Stimulated activated naive CD8-positive, alpha-beta T cell treated with anti-CD3 and anti-CD28 coated beads, Interleukin-15, amount 100 ng/mL, for 72 hours (primary cell): ENCODE data around the gene ITFG1.

Source experiments
- ATAC-seq: fragments of 150-1000 bp; cut with Tn5 transposase; 2 replicates; pipeline ENCODE4 v1.10.0; 2021; ENCODE audit warnings: mild to moderate bottlenecking, moderate library complexity
- DNase-seq, 2 donors: peaks; one replicate each; pipeline ENCODE4 v3.0.0; 2021 to 2022
- H3K27ac Mint-ChIP-seq, 2 donors: one replicate each; pipeline ENCODE4 v1.8.0; 2022; ENCODE audit warnings: mild to moderate bottlenecking in 2 of 2, mixed read lengths in 2 of 2, moderate library complexity in 2 of 2
- H3K27me3 Mint-ChIP-seq: one replicate; pipeline ENCODE4 v1.8.0; 2022; ENCODE audit warnings: mixed read lengths
- H3K4me1 Mint-ChIP-seq: one replicate; pipeline ENCODE4 v1.8.0; 2022; ENCODE audit warnings: mild to moderate bottlenecking, mixed read lengths
- H3K4me3 Mint-ChIP-seq, 2 donors: one replicate each; pipeline ENCODE4 v1.8.0; 2022; ENCODE audit warnings: mild to moderate bottlenecking in 2 of 2, mixed read lengths in 2 of 2, moderate library complexity in 1 of 2
- H3K9me3 Mint-ChIP-seq, 2 donors: one replicate each; pipeline ENCODE4 v1.8.0; 2022; ENCODE audit warnings: mixed read lengths in 2 of 2

ITFG1 gene

GRCh38 chr16:47284999-47285398 is 175.9 kb downstream of the ITFG1 start:
- Mint-ChIP-seq H3K4me3 (no peak overlapping the region), H3K4me1 (no peaks in the 10 kb centered on the region), H3K9me3 (peaks cover 12 to 18% of the 10 kb centered on the region in 2 donors), H3K27ac (no peak overlapping the region), H3K27me3 (no peaks in the 10 kb centered on the region)
- DNase-seq (no peak), ATAC-seq (no peak)

DNA sequence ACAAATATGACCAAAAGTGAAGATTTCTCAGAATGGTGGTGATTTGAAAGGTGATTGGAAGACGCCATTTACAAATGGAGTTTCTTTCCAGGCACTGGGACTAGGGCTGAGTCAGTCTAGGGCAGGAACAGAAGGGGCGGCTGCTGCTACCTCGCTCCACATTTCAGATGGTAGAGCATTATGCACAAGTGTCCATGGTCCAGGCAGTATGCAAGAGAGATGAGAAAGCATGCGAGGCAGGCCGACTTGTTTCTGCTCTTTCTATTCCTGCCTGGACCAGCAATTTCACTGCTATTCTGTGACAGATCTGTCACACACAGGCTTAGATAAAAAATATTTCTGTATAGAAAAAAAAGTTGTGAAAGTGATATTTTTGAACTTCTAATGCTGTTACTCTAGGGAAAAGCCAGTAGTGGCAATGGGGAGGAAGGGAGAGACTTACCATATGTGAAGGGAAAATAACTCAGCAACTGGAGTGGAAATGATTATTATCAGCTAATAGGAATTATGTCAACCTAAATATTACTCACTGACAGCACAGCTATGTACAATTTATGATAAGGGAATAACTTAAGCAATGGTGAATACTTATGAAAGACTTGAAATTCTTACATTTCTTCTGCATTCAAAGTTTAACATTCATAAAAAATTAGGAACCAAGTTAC is 182.4 kb downstream of the ITFG1 start:
- ATAC-seq (no peak), DNase-seq (no peak)
- no peaks in the 10 kb centered on the region for H3K4me1 Mint-ChIP-seq
- H3K4me3 Mint-ChIP-seq: no peak overlapping the region
- no peak overlapping the region for H3K27ac Mint-ChIP-seq
- peaks cover 0 to 9% of the 10 kb centered on the region in 2 donors for H3K9me3 Mint-ChIP-seq
- H3K27me3 Mint-ChIP-seq: no peaks in the 10 kb centered on the region

DNA sequence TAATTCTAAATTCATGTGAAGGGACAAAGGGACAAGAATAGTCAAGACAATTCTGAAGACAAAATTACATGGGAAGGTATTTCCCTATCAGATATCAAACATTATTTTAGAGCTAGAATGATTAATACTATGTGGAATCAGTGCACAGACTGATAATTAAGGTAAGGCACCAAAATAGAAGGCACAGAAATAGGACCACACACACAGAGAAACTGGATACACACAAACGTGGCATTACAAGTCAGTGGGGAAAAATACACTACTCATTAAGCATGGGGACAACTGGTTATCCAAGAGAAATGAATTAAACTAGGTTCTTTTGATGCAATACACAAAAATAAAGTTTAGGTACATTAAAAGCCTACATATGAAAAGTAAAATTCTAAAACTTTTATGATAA is 184.3 kb downstream of the ITFG1 start:
- Mint-ChIP-seq H3K27ac (no peak overlapping the region), H3K4me3 (no peak overlapping the region)
- ATAC-seq: no peak

GRCh38 chr16:47262938-47263337 is 197.9 kb downstream of the ITFG1 start:
- ATAC-seq (no peak), DNase-seq (no peak)
- Mint-ChIP-seq H3K4me1 (peaks cover 7% of the 10 kb centered on the region), H3K4me3 (no peak overlapping the region), H3K27ac (no peak overlapping the region), H3K9me3 (no peaks in the 10 kb centered on the region), H3K27me3 (no peaks in the 10 kb centered on the region)

More for the DNA sequence above, 184.3 kb downstream of the ITFG1 start:
- no peaks in the 10 kb centered on the region for H3K4me1 Mint-ChIP-seq
- H3K27me3 Mint-ChIP-seq: no peaks in the 10 kb centered on the region
- H3K9me3 Mint-ChIP-seq: peaks cover 6 to 12% of the 10 kb centered on the region in 2 donors
- no peak for DNase-seq

GRCh38 chr16:47260503-47260902 is 200.4 kb downstream of the ITFG1 start:
- Mint-ChIP-seq H3K27me3 (no peaks in the 10 kb centered on the region), H3K27ac (no peak overlapping the region), H3K9me3 (no peaks in the 10 kb centered on the region), H3K4me1 (no peaks in the 10 kb centered on the region), H3K4me3 (no peak overlapping the region)
- ATAC-seq (no peak), DNase-seq (no peak)

DNA sequence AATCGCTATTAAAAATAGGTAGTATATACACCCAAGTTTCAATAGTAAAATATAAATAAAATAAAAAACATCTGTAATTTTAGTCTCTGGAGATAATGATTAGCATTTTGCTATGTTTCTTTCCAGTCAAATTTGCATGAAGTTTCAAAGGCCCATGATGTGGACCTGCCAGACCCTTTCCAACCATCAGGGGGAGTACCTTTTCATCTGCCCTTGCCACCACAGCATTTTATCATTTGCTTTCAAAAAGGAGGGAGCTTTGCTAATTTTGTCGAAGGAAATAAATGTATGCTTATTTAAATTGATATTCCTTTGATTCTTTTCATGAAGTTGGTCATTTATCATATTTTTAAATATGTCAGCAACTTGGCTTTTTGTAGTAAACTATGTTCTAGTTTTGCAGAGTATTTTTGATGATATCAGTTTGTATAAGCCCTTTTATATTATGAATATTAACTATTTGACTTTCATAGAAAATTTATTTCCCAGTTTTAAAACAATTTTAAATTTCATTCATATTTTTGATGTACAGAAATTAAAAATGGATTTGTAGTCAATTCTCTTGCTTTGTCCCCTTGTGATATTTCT is 201.9 kb downstream of the ITFG1 start:
- no peak overlapping the region for H3K27ac Mint-ChIP-seq
- H3K9me3 Mint-ChIP-seq: no peaks in the 10 kb centered on the region
- no peak for DNase-seq
- no peak overlapping the region for H3K4me3 Mint-ChIP-seq
- no peaks in the 10 kb centered on the region for H3K27me3 Mint-ChIP-seq
- ATAC-seq: no peak
- no peaks in the 10 kb centered on the region for H3K4me1 Mint-ChIP-seq

- Mint-ChIP-seq H3K27me3 (no peaks in the 10 kb centered on the region), H3K4me3 (no peak overlapping the region), H3K27ac (no peak overlapping the region), H3K9me3 (no peaks in the 10 kb centered on the region), H3K4me1 (no peaks in the 10 kb centered on the region)
- ATAC-seq: no peak
- no peak for DNase-seq
Observed at GRCh38 chr16:47254756-47255155, 206.1 kb downstream of the ITFG1 start.

DNA sequence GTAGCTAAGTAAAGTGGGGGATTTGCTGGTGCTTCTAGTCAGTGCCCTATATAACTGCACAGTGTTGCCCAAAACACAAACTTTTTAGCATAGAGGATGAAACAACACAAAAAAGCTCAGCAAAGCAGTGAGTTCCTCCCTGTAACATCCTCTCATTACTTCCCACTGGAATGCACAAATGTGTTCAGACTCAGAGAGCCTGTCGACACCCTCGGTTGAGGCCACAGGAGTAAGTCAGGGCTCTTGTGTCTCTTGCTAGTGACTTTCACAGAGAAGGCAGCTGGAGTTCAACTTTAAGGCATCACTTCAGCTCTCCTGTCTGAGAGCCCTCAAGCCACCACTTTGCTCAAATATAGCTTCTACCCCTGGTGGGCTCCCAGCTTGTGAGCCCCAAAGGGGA is 209.9 kb downstream of the ITFG1 start:
- Mint-ChIP-seq H3K4me3 (no peak overlapping the region), H3K4me1 (no peaks in the 10 kb centered on the region), H3K27me3 (no peaks in the 10 kb centered on the region), H3K9me3 (no peaks in the 10 kb centered on the region), H3K27ac (peak overlapping the region in 1 of 2 donors; percentile 63)
- no peak for DNase-seq
- no peak for ATAC-seq

GRCh38 chr16:47247690-47248089 is 213.2 kb downstream of the ITFG1 start:
- Mint-ChIP-seq H3K4me1 (no peaks in the 10 kb centered on the region), H3K9me3 (no peaks in the 10 kb centered on the region), H3K27ac (no peak overlapping the region), H3K27me3 (no peaks in the 10 kb centered on the region), H3K4me3 (no peak overlapping the region)
- ATAC-seq (no peak), DNase-seq (no peak)

- no peak for ATAC-seq
- H3K27me3 Mint-ChIP-seq: no peaks in the 10 kb centered on the region
- peak overlapping the region in 1 of 2 donors; percentile 13 for H3K27ac Mint-ChIP-seq
- H3K4me3 Mint-ChIP-seq: no peak overlapping the region
- no peak for DNase-seq
- H3K4me1 Mint-ChIP-seq: no peaks in the 10 kb centered on the region
- no peaks in the 10 kb centered on the region for H3K9me3 Mint-ChIP-seq
Observed at GRCh38 chr16:47244206-47244605, 216.7 kb downstream of the ITFG1 start.

- Mint-ChIP-seq H3K27ac (no peak overlapping the region), H3K9me3 (no peaks in the 10 kb centered on the region), H3K27me3 (no peaks in the 10 kb centered on the region), H3K4me3 (no peak overlapping the region), H3K4me1 (no peaks in the 10 kb centered on the region)
- no peak for ATAC-seq
- DNase-seq: no peak
Observed at GRCh38 chr16:47241061-47241460, 219.8 kb downstream of the ITFG1 start.

- no peak for DNase-seq
- H3K27me3 Mint-ChIP-seq: no peaks in the 10 kb centered on the region
- ATAC-seq: no peak
- H3K9me3 Mint-ChIP-seq: no peaks in the 10 kb centered on the region
- no peaks in the 10 kb centered on the region for H3K4me1 Mint-ChIP-seq
- no peak overlapping the region for H3K4me3 Mint-ChIP-seq
- peak overlapping the region in 1 of 2 donors; percentile 29 for H3K27ac Mint-ChIP-seq
Observed at GRCh38 chr16:47236716-47237115, 224.1 kb downstream of the ITFG1 start.

DNA sequence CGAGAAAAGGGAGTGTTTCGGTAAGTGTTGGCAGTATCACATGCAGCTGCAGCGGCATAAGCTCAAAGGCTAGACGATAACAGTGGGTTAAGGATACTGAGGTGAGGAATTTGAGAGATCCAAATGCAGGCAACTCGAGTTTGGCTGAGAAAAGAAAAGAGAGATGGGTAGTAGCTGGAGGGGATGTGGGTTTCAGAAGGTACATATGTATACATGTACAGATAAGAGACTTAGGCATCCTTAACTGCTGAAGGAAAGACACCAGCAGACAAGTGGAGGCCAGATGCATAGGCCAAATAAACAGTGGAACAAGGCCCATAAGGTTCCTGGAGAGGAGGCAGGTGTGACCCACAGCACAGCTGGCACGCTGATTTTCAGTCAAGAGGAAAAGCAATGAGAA is 230.6 kb downstream of the ITFG1 start:
- no peak overlapping the region for H3K4me3 Mint-ChIP-seq
- H3K27ac Mint-ChIP-seq: no peak overlapping the region
- peaks cover 0 to 1% of the 10 kb centered on the region in 2 donors for H3K9me3 Mint-ChIP-seq
- ATAC-seq: no peak
- H3K27me3 Mint-ChIP-seq: no peaks in the 10 kb centered on the region
- no peak for DNase-seq
- no peaks in the 10 kb centered on the region for H3K4me1 Mint-ChIP-seq

DNA sequence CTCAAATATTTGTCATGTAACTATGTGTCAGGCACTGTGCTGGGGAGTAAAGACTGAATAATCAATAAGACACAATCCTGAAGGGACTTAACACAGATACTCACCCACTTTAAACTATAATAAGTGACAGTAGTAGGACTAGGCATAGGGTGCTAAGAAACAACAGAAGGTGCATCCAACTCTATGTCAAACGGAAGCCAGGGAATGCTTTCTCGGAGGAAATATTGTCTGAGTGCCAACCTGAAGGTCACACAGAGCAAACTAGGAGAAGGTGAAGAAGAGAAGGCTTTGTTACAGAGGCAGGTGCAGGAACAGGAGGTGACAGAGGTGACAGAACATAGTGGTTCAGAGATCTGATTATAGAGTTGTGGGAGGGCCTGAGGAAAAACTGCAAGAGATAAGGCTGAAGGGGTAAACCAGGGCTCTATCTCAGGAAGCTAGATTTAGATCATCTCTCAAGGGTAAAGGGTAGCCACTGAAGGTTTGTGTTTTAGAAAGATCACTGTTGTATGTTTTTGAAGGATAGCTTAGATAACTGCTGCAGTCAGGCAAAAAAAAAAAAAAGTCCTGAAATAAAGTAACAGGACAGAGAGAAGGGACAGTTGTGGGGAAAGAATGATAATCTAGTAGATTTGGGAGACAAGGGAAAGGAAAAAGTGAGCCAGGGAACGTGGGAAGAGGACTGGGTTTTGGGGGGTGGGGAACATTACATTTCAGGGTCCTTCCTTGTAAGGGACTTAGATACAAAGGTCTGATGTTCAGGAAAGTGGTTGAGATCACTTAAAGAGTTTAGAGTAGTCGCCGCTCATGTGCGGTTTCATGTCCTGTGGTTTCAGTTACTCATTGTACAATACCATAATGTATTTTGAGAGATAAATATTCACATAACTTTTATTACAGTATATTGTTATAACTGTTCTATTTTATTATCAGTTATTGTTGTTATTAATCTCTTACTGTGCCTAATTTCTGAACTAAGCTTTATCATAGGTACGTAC is 231.5 kb downstream of the ITFG1 start:
- Mint-ChIP-seq H3K27me3 (no peaks in the 10 kb centered on the region), H3K4me1 (no peaks in the 10 kb centered on the region), H3K9me3 (peaks cover 5 to 8% of the 10 kb centered on the region in 2 donors), H3K4me3 (no peak overlapping the region), H3K27ac (no peak overlapping the region)
- no peak for ATAC-seq
- DNase-seq: no peak

DNA sequence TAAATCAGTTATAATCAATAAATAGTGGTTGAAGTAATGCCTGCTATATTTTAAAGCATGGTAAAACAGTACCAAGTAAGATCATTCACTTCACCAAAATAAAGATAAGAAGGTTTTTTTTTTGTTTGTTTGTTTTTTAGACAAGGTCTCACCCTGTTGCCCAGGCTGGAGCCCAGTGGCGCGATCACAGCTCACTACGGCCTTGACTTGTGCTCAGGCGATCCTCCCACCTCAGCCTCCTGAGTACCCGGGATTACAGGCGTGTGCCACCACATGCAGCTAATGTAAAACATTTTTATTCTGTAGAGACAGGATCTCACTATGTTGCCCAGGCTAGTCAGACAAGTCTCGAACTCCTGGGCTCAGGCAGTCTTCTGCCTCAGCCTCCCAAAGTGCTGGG is 232.6 kb downstream of the ITFG1 start:
- ATAC-seq (no peak), DNase-seq (no peak)
- no peak overlapping the region for H3K4me3 Mint-ChIP-seq
- H3K4me1 Mint-ChIP-seq: no peaks in the 10 kb centered on the region
- peaks cover 7 to 10% of the 10 kb centered on the region in 2 donors for H3K9me3 Mint-ChIP-seq
- no peaks in the 10 kb centered on the region for H3K27me3 Mint-ChIP-seq
- no peak overlapping the region for H3K27ac Mint-ChIP-seq
